HEK293 (cell line): ENCODE results near the gene SAP130.

Source experiments
- CTCF ChIA-PET: fragments of 350-600 bp; formaldehyde crosslinking; extraction: SDS; loops from one replicate; lab custom pipeline; 2021; ENCODE audit warnings: antibody characterized with exemption; lab: Yijun Ruan, JAX
- POLR2A ChIA-PET: fragments of 300-600 bp; formaldehyde crosslinking; extraction: SDS; loops from one replicate; lab custom pipeline; 2020; ENCODE audit warnings: antibody characterized with exemption, inconsistent platforms; lab: Yijun Ruan, JAX
- H3K27ac ChIP-seq: fragments of 200-500 bp; sonication (Bioruptor generic); 2 replicates; pipeline ENCODE4 v1.5.1; 2014; ENCODE audit warnings: low read depth, low read length, control low read depth, inconsistent platforms; ENCODE audit errors: extremely low read depth
- H3K36me3 ChIP-seq, 2 experiments: fragments of 200-500 bp in 1 of 2; sonication (Bioruptor generic) in 1 of 2; 1 replicate in 1 of 2; 2 replicates in 1 of 2; pipeline ENCODE4 v1.5.1; 2014 to 2017; ENCODE audit warnings: inconsistent platforms in 2 of 2, low read length in 2 of 2; ENCODE audit not compliant: control insufficient read depth in 2 of 2, insufficient read depth in 1 of 2
- H3K4me1 ChIP-seq: fragments of 200-500 bp; sonication (Bioruptor generic); 2 replicates; pipeline ENCODE4 v1.5.1; 2014; ENCODE audit warnings: mild to moderate bottlenecking, low read length, inconsistent platforms; ENCODE audit not compliant: control insufficient read depth, insufficient read depth
- H3K4me3 ChIP-seq: 2 replicates; pipeline ENCODE4 v1.5.1; 2011; ENCODE audit warnings: low read depth, mild to moderate bottlenecking, control low read depth, low read length, moderate library complexity
- H3K9me3 ChIP-seq: fragments of 200-500 bp; sonication (Bioruptor generic); 2 replicates; pipeline ENCODE4 v1.5.1; 2014; ENCODE audit warnings: low read depth, low read length, inconsistent platforms; ENCODE audit not compliant: control insufficient read depth, insufficient read depth
- AEBP2 ChIP-seq: fragments of 450-650 bp; formaldehyde crosslinking; IDR thresholded peaks from 2 replicates; pipeline ENCODE4 v1.5.1; 2016; ENCODE audit warnings: missing biosample characterization, missing genetic modification characterization, borderline replicate concordance
- KLF8 ChIP-seq: fragments of 450-650 bp; formaldehyde crosslinking; IDR thresholded peaks from 2 replicates; pipeline ENCODE4 v1.5.1; 2016; ENCODE audit warnings: missing biosample characterization, missing genetic modification characterization
- PRDM1 ChIP-seq: fragments of 450-650 bp; formaldehyde crosslinking; IDR thresholded peaks from 2 replicates; pipeline ENCODE4; 2016; ENCODE audit warnings: missing biosample characterization, missing genetic modification characterization
- SALL2 ChIP-seq: fragments of 450-650 bp; formaldehyde crosslinking; IDR thresholded peaks from 2 replicates; pipeline ENCODE4 v1.5.0; 2017; ENCODE audit warnings: missing biosample characterization, mild to moderate bottlenecking, missing genetic modification characterization, borderline replicate concordance
- YY2 ChIP-seq: fragments of 450-650 bp; formaldehyde crosslinking; IDR thresholded peaks from 2 replicates; pipeline ENCODE4 v1.5.1; 2016; ENCODE audit warnings: missing biosample characterization, missing genetic modification characterization
- ZBTB1 ChIP-seq: fragments of 450-650 bp; formaldehyde crosslinking; IDR thresholded peaks from 2 replicates; pipeline ENCODE4 v1.5.1; 2016; ENCODE audit warnings: missing biosample characterization, missing genetic modification characterization
- ZBTB20 ChIP-seq: fragments of 450-650 bp; formaldehyde crosslinking; IDR thresholded peaks from 2 replicates; pipeline ENCODE4 v1.5.1; 2016; ENCODE audit warnings: missing biosample characterization, missing genetic modification characterization
- ZBTB49 ChIP-seq: fragments of 450-650 bp; formaldehyde crosslinking; IDR thresholded peaks from 2 replicates; pipeline ENCODE4 v1.5.1; 2016; ENCODE audit warnings: missing biosample characterization, missing genetic modification characterization, low read depth
- ZNF10 ChIP-seq: fragments of 450-650 bp; formaldehyde crosslinking; IDR thresholded peaks from 2 replicates; pipeline ENCODE4 v1.5.1; 2017; ENCODE audit warnings: missing biosample characterization, missing genetic modification characterization
- ZNF133 ChIP-seq: fragments of 450-650 bp; formaldehyde crosslinking; IDR thresholded peaks from 2 replicates; pipeline ENCODE4 v1.5.1; 2016; ENCODE audit warnings: missing biosample characterization, missing genetic modification characterization
- ZNF394 ChIP-seq: fragments of 450-650 bp; formaldehyde crosslinking; IDR thresholded peaks from 2 replicates; pipeline ENCODE4 v1.5.1; 2016; ENCODE audit warnings: missing biosample characterization, missing genetic modification characterization, mild to moderate bottlenecking, moderate library complexity, borderline replicate concordance
- ZNF433 ChIP-seq: fragments of 450-650 bp; formaldehyde crosslinking; IDR thresholded peaks from 2 replicates; pipeline ENCODE4 v1.5.1; 2016; ENCODE audit warnings: missing biosample characterization, missing genetic modification characterization, low read depth
- ZNF449 ChIP-seq: fragments of 450-650 bp; formaldehyde crosslinking; IDR thresholded peaks from 2 replicates; pipeline ENCODE4 v1.5.1; 2017; ENCODE audit warnings: missing biosample characterization, mild to moderate bottlenecking, missing genetic modification characterization, moderate library complexity
- ZNF514 ChIP-seq: fragments of 450-650 bp; formaldehyde crosslinking; IDR thresholded peaks from 2 replicates; pipeline ENCODE4 v1.5.1; 2016; ENCODE audit warnings: missing biosample characterization, missing genetic modification characterization
- ZNF530 ChIP-seq: fragments of 450-650 bp; formaldehyde crosslinking; IDR thresholded peaks from 2 replicates; pipeline ENCODE4 v1.5.1; 2016; ENCODE audit warnings: low read depth, missing biosample characterization, missing genetic modification characterization
- ZNF555 ChIP-seq: fragments of 450-650 bp; formaldehyde crosslinking; conservative IDR thresholded peaks from 2 replicates; pipeline ENCODE4 v1.5.1; 2017; ENCODE audit warnings: missing biosample characterization, mild to moderate bottlenecking, missing genetic modification characterization, inconsistent platforms
- ZNF580 ChIP-seq: fragments of 450-650 bp; formaldehyde crosslinking; IDR thresholded peaks from 2 replicates; pipeline ENCODE4 v1.5.1; 2016; ENCODE audit warnings: missing biosample characterization, missing genetic modification characterization
- ZNF623 ChIP-seq: fragments of 450-650 bp; formaldehyde crosslinking; IDR thresholded peaks from 2 replicates; pipeline ENCODE4 v1.5.1; 2016; ENCODE audit warnings: missing biosample characterization, missing genetic modification characterization
- ZNF629 ChIP-seq: fragments of 450-650 bp; formaldehyde crosslinking; IDR thresholded peaks from 2 replicates; pipeline ENCODE4 v1.5.1; 2017; ENCODE audit warnings: missing biosample characterization, missing genetic modification characterization
- ZNF664 ChIP-seq: fragments of 450-650 bp; formaldehyde crosslinking; IDR thresholded peaks from 2 replicates; pipeline ENCODE4 v1.5.1; 2016; ENCODE audit warnings: missing biosample characterization, missing genetic modification characterization
- ZNF76 ChIP-seq: fragments of 450-650 bp; formaldehyde crosslinking; IDR thresholded peaks from 2 replicates; pipeline ENCODE4; 2016; ENCODE audit warnings: low read depth, missing biosample characterization, missing genetic modification characterization, borderline replicate concordance
- ZNF830 ChIP-seq: fragments of 450-650 bp; IDR thresholded peaks from 2 replicates; pipeline ENCODE4 v1.5.0; 2018; ENCODE audit warnings: missing biosample characterization, missing genetic modification characterization, low read depth, mild to moderate bottlenecking, moderate library complexity
- ZNF843 ChIP-seq: fragments of 450-650 bp; formaldehyde crosslinking; IDR thresholded peaks from 2 replicates; pipeline ENCODE4 v1.5.1; 2016; ENCODE audit warnings: missing biosample characterization, missing genetic modification characterization
- ZSCAN30 ChIP-seq: fragments of 450-650 bp; IDR thresholded peaks from 2 replicates; pipeline ENCODE4 v1.5.1; 2018; ENCODE audit warnings: missing biosample characterization, mild to moderate bottlenecking, missing genetic modification characterization, moderate library complexity
- TF ChIP-seq, protein P1 (sequence below): fragments of 450-650 bp; IDR thresholded peaks from 2 replicates; pipeline ENCODE4 v1.5.1; 2018; ENCODE audit warnings: missing biosample characterization, missing genetic modification characterization
- TF ChIP-seq, protein P2 (sequence below): fragments of 450-650 bp; formaldehyde crosslinking; IDR thresholded peaks from 2 replicates; pipeline ENCODE4 v1.5.1; 2016; ENCODE audit warnings: missing biosample characterization, missing genetic modification characterization

Gene SAP130

GRCh38 chr2:127993659-127994058 lies 34.2 kb downstream of the SAP130 start:
- no peaks in the 10 kb centered on the region for H3K4me1 ChIP-seq
- ChIA-PET CTCF (no interaction called here), POLR2A (no interaction called here)
- TF ChIP-seq SALL2 (tag by site-specific recombination) (no peak), ZBTB49 (tag by site-specific recombination) (no peak), ZNF830 (tag by site-specific recombination) (no peak), ZNF843 (no peak), ZNF433 (tag by site-specific recombination) (no peak), ZBTB1 (tag by site-specific recombination) (no peak), ZNF449 (tag by site-specific recombination) (no peak), YY2 (tag by site-specific recombination) (no peak), ZSCAN30 (tag by site-specific recombination) (no peak), ZNF580 (tag by site-specific recombination) (no peak), AEBP2 (tag by site-specific recombination) (no peak), ZNF530 (tag by site-specific recombination) (no peak), ZNF514 (tag by site-specific recombination) (no peak)
- no peak overlapping the region for H3K27ac ChIP-seq
- no peaks in the 10 kb centered on the region for H3K9me3 ChIP-seq
- H3K4me3 ChIP-seq: no peak overlapping the region
- H3K36me3 ChIP-seq: peaks cover 71 to 81% of the 10 kb centered on the region in 2 experiments

DNA sequence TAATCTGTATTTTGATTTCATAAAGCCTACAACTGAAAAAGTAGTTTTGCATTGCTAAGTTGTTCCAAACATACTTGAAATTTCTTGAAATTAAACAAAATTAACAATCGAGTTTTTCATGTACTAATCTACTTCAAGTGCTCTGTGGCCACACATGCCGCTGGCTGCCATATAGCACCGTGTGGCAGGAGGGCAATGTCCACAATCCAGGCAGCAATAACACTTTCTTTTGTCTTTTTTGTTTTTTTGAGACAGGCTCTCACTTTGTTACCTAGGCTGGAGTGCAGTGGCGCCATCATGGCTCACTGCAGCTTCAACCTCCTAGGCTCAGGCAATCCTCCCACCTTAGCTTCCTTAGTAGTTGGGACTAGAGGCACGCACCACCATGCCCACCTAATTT lies 36.1 kb downstream of the SAP130 start:
- H3K27ac ChIP-seq: no peak overlapping the region
- H3K4me1 ChIP-seq: no peaks in the 10 kb centered on the region
- no peak overlapping the region for H3K4me3 ChIP-seq
- ChIA-PET POLR2A (no interaction called here), CTCF (no interaction called here)
- TF ChIP-seq, protein P1, sequence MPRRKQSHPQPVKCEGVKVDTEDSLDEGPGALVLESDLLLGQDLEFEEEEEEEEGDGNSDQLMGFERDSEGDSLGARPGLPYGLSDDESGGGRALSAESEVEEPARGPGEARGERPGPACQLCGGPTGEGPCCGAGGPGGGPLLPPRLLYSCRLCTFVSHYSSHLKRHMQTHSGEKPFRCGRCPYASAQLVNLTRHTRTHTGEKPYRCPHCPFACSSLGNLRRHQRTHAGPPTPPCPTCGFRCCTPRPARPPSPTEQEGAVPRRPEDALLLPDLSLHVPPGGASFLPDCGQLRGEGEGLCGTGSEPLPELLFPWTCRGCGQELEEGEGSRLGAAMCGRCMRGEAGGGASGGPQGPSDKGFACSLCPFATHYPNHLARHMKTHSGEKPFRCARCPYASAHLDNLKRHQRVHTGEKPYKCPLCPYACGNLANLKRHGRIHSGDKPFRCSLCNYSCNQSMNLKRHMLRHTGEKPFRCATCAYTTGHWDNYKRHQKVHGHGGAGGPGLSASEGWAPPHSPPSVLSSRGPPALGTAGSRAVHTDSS (tag by site-specific recombination): no peak
- TF ChIP-seq ZNF394 (no peak), ZBTB20 (tag by site-specific recombination) (no peak), PRDM1 (tag by site-specific recombination) (no peak), ZNF664 (tag by site-specific recombination) (no peak), ZNF555 (no peak), ZNF133 (no peak), KLF8 (tag by site-specific recombination) (no peak), ZNF76 (no peak), ZNF10 (tag by site-specific recombination) (no peak), ZNF629 (tag by site-specific recombination) (no peak), ZNF623 (tag by site-specific recombination) (no peak)
- TF ChIP-seq, protein P2, sequence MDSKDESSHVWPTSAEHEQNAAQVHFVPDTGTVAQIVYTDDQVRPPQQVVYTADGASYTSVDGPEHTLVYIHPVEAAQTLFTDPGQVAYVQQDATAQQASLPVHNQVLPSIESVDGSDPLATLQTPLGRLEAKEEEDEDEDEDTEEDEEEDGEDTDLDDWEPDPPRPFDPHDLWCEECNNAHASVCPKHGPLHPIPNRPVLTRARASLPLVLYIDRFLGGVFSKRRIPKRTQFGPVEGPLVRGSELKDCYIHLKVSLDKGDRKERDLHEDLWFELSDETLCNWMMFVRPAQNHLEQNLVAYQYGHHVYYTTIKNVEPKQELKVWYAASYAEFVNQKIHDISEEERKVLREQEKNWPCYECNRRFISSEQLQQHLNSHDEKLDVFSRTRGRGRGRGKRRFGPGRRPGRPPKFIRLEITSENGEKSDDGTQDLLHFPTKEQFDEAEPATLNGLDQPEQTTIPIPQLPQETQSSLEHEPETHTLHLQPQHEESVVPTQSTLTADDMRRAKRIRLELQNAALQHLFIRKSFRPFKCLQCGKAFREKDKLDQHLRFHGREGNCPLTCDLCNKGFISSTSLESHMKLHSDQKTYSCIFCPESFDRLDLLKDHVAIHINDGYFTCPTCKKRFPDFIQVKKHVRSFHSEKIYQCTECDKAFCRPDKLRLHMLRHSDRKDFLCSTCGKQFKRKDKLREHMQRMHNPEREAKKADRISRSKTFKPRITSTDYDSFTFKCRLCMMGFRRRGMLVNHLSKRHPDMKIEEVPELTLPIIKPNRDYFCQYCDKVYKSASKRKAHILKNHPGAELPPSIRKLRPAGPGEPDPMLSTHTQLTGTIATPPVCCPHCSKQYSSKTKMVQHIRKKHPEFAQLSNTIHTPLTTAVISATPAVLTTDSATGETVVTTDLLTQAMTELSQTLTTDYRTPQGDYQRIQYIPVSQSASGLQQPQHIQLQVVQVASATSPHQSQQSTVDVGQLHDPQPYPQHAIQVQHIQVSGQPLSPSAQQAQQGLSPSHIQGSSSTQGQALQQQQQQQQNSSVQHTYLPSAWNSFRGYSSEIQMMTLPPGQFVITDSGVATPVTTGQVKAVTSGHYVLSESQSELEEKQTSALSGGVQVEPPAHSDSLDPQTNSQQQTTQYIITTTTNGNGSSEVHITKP (tag by site-specific recombination): no peak
- no peaks in the 10 kb centered on the region for H3K9me3 ChIP-seq
- H3K36me3 ChIP-seq: peaks cover 67 to 81% of the 10 kb centered on the region in 2 experiments
